ENCODE data around the gene SYCP2. TPM values are rescaled to one million over a fixed set of nuclear protein-coding genes. Genes with fewer than 3 reads are reported as not detected.

Gene SYCP2
- total and polyA plus RNA-seq, 4 donors: 1.0 to 6.7 (median 2.5) TPM

DNA sequence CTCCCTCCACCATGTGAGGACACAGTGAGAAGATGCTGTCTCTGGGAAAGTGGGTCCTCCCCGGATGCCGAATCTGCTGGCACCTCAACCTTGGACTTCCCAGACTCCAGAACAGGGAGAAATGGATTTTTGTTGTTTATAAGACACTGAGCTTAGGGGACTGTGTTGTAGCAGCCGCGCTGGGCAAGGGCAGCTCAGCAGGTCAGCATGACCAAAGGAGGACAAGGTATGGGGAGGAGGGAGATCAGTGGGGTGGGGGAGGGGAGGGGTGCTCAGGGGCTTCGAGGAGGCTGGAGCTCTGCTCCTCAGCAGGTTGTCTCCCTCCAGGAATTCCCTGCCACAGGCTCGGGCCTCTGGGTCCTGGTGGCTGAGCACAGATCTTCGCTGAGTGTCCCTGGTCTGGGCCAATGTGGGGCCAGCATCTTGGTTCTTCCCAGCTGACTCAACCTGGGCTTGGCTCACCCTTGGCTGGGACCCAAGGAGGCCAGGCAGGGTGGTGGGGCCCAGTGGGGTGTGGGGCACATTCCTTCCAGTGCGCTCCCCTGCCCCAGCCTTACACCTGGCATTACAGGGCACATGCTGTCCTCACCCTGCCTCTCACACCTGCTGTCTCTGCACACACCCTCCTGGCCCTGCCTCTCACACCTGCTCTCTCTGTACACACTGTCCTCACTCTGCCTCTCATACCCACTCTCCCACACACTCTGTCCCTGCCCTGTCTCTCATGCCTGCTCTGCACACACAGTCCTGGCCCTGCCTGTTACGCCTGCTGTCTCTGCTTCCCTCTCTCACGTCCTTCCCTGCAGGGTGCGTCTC lies 107.3 kb downstream of the SYCP2 start:
- Histone ChIP-seq H3K9me3 (ENCODE audit: control insufficient read depth in 4 of 4, insufficient read depth in 3 of 4, low read length in 3 of 4) (peaks cover 0 to 2% (median 0%) of the 10 kb centered on the region in 4 donors), H3K9ac (ENCODE audit: insufficient read depth in 1 of 2, low read length in 2 of 2) (no peak overlapping the region), H3K4me3 (no peak overlapping the region), H3K4me1 (ENCODE audit: control insufficient read depth in 5 of 5, insufficient read depth in 5 of 5, low read length in 5 of 5) (peaks cover 0 to 6% (median 0%) of the 10 kb centered on the region in 5 donors), H3K27ac (ENCODE audit: low read depth in 1 of 2, low read length in 1 of 2) (peak overlapping the region in 1 of 2 donors; percentile 4), H3K36me3 (ENCODE audit: control insufficient read depth in 4 of 4, insufficient read depth in 4 of 4, low read length in 4 of 4) (no peaks in the 10 kb centered on the region), H3K27me3 (ENCODE audit: control insufficient read depth in 3 of 3, insufficient read depth in 3 of 3, low read length in 2 of 3) (peaks cover 0 to 12% (median 0%) of the 10 kb centered on the region in 3 donors)
- DNase-seq (no peak), ATAC-seq (ENCODE audit: insufficient read depth, low FRiP score) (peak; percentile 76)
- TF ChIP-seq, protein P1, sequence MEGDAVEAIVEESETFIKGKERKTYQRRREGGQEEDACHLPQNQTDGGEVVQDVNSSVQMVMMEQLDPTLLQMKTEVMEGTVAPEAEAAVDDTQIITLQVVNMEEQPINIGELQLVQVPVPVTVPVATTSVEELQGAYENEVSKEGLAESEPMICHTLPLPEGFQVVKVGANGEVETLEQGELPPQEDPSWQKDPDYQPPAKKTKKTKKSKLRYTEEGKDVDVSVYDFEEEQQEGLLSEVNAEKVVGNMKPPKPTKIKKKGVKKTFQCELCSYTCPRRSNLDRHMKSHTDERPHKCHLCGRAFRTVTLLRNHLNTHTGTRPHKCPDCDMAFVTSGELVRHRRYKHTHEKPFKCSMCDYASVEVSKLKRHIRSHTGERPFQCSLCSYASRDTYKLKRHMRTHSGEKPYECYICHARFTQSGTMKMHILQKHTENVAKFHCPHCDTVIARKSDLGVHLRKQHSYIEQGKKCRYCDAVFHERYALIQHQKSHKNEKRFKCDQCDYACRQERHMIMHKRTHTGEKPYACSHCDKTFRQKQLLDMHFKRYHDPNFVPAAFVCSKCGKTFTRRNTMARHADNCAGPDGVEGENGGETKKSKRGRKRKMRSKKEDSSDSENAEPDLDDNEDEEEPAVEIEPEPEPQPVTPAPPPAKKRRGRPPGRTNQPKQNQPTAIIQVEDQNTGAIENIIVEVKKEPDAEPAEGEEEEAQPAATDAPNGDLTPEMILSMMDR (IDR thresholded peaks at IDR 0.05; ENCODE audit: control extremely low read depth, extremely low read depth): no peak
- WGBS, 2 donors: 70 to 79% methylated on average over 11 of the region's 11 CpGs

DNA sequence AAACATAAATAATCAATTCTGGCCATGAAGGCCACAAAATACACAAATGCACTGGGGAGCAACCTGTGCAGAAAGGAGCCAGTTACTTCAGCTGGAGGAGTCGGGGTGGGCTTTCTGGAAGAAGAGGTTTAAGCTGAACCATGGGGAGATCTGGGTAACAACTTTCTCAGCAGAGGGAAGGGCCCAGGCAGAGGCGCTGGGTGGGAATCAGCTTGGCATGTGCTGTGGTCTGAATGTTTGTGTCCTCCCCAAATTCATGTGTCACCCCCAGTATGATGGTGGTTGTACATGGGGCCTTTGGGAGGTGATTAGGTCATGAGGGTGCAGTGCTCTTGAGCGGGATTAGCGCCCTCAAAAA lies 107.9 kb downstream of the SYCP2 start:
- Histone ChIP-seq H3K4me1 (ENCODE audit: control insufficient read depth in 5 of 5, insufficient read depth in 5 of 5, low read length in 5 of 5) (peaks cover 0 to 6% (median 0%) of the 10 kb centered on the region in 5 donors), H3K4me3 (no peak overlapping the region), H3K27me3 (ENCODE audit: control insufficient read depth in 3 of 3, insufficient read depth in 3 of 3, low read length in 2 of 3) (peaks cover 0 to 12% (median 0%) of the 10 kb centered on the region in 3 donors), H3K27ac (ENCODE audit: low read depth in 1 of 2, low read length in 1 of 2) (no peak overlapping the region), H3K9me3 (ENCODE audit: control insufficient read depth in 4 of 4, insufficient read depth in 3 of 4, low read length in 3 of 4) (peaks cover 0 to 2% (median 0%) of the 10 kb centered on the region in 4 donors), H3K36me3 (ENCODE audit: control insufficient read depth in 4 of 4, insufficient read depth in 4 of 4, low read length in 4 of 4) (no peaks in the 10 kb centered on the region), H3K9ac (ENCODE audit: insufficient read depth in 1 of 2, low read length in 2 of 2) (no peak overlapping the region)
- ATAC-seq (ENCODE audit: insufficient read depth, low FRiP score): no peak
- 94 to 99% methylated on average over 4 of the region's 4 CpGs for WGBS, 2 donors
- DNase-seq: no peak
- TF ChIP-seq, protein P1 (IDR thresholded peaks at IDR 0.05; ENCODE audit: control extremely low read depth, extremely low read depth): no peak

DNA sequence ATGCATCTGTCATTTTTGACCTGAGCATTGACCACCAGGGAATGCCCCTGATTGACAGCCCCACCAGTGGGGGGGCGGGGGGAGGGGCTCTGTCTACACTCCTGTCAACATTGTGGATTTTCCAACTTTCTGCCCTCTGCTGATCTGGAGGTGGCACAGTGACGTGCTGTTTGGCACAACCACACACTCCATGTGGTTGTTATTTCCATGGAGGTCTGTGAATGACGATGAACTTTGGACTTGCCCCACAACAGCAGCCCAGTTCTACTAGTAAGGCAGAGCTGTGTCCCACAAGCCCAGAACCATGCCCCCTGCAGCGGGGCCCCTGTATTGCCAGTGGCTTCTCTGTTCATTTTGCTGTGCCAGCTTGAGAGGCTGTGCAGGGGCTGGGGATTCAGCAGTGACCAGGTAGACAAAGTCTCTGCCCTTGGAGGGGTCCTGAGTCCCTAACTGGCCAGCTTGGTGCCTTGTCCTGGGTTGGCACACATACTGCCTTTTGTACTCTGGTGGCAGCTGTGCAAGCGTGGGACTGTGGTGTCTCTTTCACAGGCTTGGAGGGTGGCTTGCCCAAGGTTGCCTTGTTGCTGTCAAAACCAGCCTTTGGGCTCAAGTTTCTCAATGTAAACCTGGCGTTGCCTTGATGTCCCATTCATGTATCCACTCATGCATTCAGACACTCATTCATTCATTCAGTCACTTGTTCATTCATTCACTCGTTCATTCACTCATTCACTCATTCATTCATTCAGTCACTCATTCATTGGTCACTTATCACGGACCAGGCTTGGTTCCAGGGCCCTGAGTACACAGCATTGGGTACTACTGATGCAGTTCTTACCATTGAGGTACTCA lies 108.5 kb downstream of the SYCP2 start:
- Histone ChIP-seq H3K27me3 (ENCODE audit: control insufficient read depth in 3 of 3, insufficient read depth in 3 of 3, low read length in 2 of 3) (peaks cover 0 to 12% (median 0%) of the 10 kb centered on the region in 3 donors), H3K27ac (ENCODE audit: low read depth in 1 of 2, low read length in 1 of 2) (no peak overlapping the region), H3K9me3 (ENCODE audit: control insufficient read depth in 4 of 4, insufficient read depth in 3 of 4, low read length in 3 of 4) (peaks cover 0 to 2% (median 0%) of the 10 kb centered on the region in 4 donors), H3K36me3 (ENCODE audit: control insufficient read depth in 4 of 4, insufficient read depth in 4 of 4, low read length in 4 of 4) (no peaks in the 10 kb centered on the region), H3K4me1 (ENCODE audit: control insufficient read depth in 5 of 5, insufficient read depth in 5 of 5, low read length in 5 of 5) (peaks cover 0 to 6% (median 0%) of the 10 kb centered on the region in 5 donors), H3K4me3 (no peak overlapping the region), H3K9ac (ENCODE audit: insufficient read depth in 1 of 2, low read length in 2 of 2) (no peak overlapping the region)
- WGBS, 2 donors: 72 to 74% methylated on average over 8 of the region's 8 CpGs
- no peak for DNase-seq
- TF ChIP-seq, protein P1 (IDR thresholded peaks at IDR 0.05; ENCODE audit: control extremely low read depth, extremely low read depth): no peak
- ATAC-seq (ENCODE audit: insufficient read depth, low FRiP score): no peak
